Fibroblast of lung (primary cell): ENCODE results near the gene BCL2L11. TPM values are rescaled to one million over a fixed set of nuclear protein-coding genes. Genes with fewer than 3 reads are reported as not detected.

ENCODE experiments used
- DNase-seq, 2 donors: peaks; one replicate each; pipeline versions ENCODE4 v3.0.0 to v3.0.0-alpha.2; 2010; ENCODE audit warnings: low read depth in 2 of 2
- H2AFZ ChIP-seq: 2 replicates; pipeline ENCODE4 v1.5.1; 2012; ENCODE audit warnings: low read length, control low read depth, inconsistent platforms
- H3K27ac ChIP-seq: 2 replicates; pipeline ENCODE4 v1.5.1; 2011; ENCODE audit warnings: low read length, control low read depth; ENCODE audit not compliant: insufficient read depth
- H3K27me3 ChIP-seq: 2 replicates; pipeline ENCODE4 v1.5.1; 2011; ENCODE audit warnings: mild to moderate bottlenecking, low read length; ENCODE audit not compliant: control insufficient read depth, insufficient read depth
- H3K36me3 ChIP-seq: 2 replicates; pipeline ENCODE4 v1.5.1; 2011; ENCODE audit warnings: low read length; ENCODE audit not compliant: control insufficient read depth, insufficient read depth
- H3K4me1 ChIP-seq: 2 replicates; pipeline ENCODE4 v1.5.1; 2011; ENCODE audit warnings: low read length; ENCODE audit not compliant: control insufficient read depth, insufficient read depth; ENCODE audit errors: extremely low read depth
- H3K4me2 ChIP-seq: 2 replicates; pipeline ENCODE4 v1.5.1; 2011; ENCODE audit warnings: low read length, control low read depth; ENCODE audit not compliant: insufficient read depth; ENCODE audit errors: extremely low read depth
- H3K4me3 ChIP-seq, 4 experiments: fragments of 200-600 bp in 1 of 4; sonication (generic) in 1 of 4; replicated peaks in 1 of 4; 2 replicates each; pipeline ENCODE4 v1.5.1; 2011 to 2016; ENCODE audit warnings: low read length in 4 of 4, low read depth in 3 of 4, mild to moderate bottlenecking in 3 of 4, control low read depth in 2 of 4, inconsistent platforms in 1 of 4, mixed read lengths in 1 of 4; ENCODE audit not compliant: insufficient read depth in 1 of 4; ENCODE audit errors: control extremely low read depth in 1 of 4
- H3K79me2 ChIP-seq: 2 replicates; pipeline ENCODE4 v1.5.1; 2012; ENCODE audit warnings: mild to moderate bottlenecking, low read length, inconsistent platforms; ENCODE audit not compliant: control insufficient read depth, insufficient read depth
- H3K9ac ChIP-seq: 2 replicates; pipeline ENCODE4 v1.5.1; 2011; ENCODE audit warnings: mild to moderate bottlenecking, low read length, control low read depth; ENCODE audit not compliant: insufficient read depth
- H3K9me3 ChIP-seq: 2 replicates; pipeline ENCODE4 v1.5.1; 2012; ENCODE audit warnings: low read depth, low read length; ENCODE audit not compliant: control insufficient read depth, insufficient read depth
- H4K20me1 ChIP-seq: 2 replicates; pipeline ENCODE4 v1.5.1; 2011; ENCODE audit warnings: low read length; ENCODE audit not compliant: control insufficient read depth, insufficient read depth; ENCODE audit errors: extremely low read depth
- CTCF ChIP-seq, 2 donors: IDR thresholded peaks in 1 of 2; conservative IDR thresholded peaks in 1 of 2; 1 replicate in 1 of 2; 2 replicates in 1 of 2; pipeline ENCODE4 v1.5.1; 2011 to 2012; ENCODE audit warnings: low read length in 2 of 2, control low read depth in 1 of 2, inconsistent platforms in 1 of 2, low read depth in 1 of 2, mild to moderate bottlenecking in 1 of 2
- EZH2 ChIP-seq: IDR thresholded peaks from 2 replicates; pipeline ENCODE4 v1.5.1; 2012; ENCODE audit warnings: low read length, control low read depth, mild to moderate bottlenecking; ENCODE audit errors: missing control alignments
- polyA plus RNA-seq, 2 donors: library from polyadenylated mRNA; depleted of rRNA in 1 of 2; stranded (reverse) in 1 of 2; unstranded in 1 of 2; fragments of >200 nt; gene quantifications; 2 replicates each; pipeline ENCODE4 v1.2.1, GENCODE V29; 2011 to 2012; ENCODE audit warnings: missing spikeins in 1 of 2
- total RNA-seq: library from RNA; depleted of rRNA; stranded (reverse); fragments of >200 nt; gene quantifications from 2 replicates; pipeline ENCODE4 v1.2.1, GENCODE V29; 2014

The BCL2L11 gene
- total and polyA plus RNA-seq, 2 donors (not counting 1 experiment from before 2014, with no cell fraction given): 1.5 to 10.2 TPM

- Histone ChIP-seq H3K79me2 (no peaks in the 10 kb centered on the region), H3K9me3 (no peaks in the 10 kb centered on the region), H3K9ac (no peak overlapping the region), H3K4me2 (no peak overlapping the region), H3K27ac (no peak overlapping the region), H3K27me3 (no peaks in the 10 kb centered on the region), H3K36me3 (no peaks in the 10 kb centered on the region), H3K4me1 (peaks cover 16% of the 10 kb centered on the region), H4K20me1 (no peaks in the 10 kb centered on the region), H3K4me3 (no peak overlapping the region), H2AFZ (no peak overlapping the region)
- TF ChIP-seq EZH2 (no peak), CTCF (conservative IDR thresholded peaks at IDR 0.05 in 1 of 2, IDR thresholded peaks at IDR 0.05 in 1 of 2; ENCODE audit: low read depth in 1 of 2, low read length in 2 of 2) (no peak)
- DNase-seq: peak; percentile 77 to 94
These were observed 40.0 kb downstream of the BCL2L11 start for GRCh38 chr2:111160758-111161157.

GRCh38 chr2:111161971-111162370, 41.3 kb downstream of the BCL2L11 start:
- H3K79me2 ChIP-seq: no peaks in the 10 kb centered on the region
- TF ChIP-seq EZH2: no peak
- TF ChIP-seq CTCF (conservative IDR thresholded peaks at IDR 0.05 in 1 of 2, IDR thresholded peaks at IDR 0.05 in 1 of 2; ENCODE audit: low read depth in 1 of 2, low read length in 2 of 2): no peak
- H3K27me3 ChIP-seq: no peaks in the 10 kb centered on the region
- peaks cover 16% of the 10 kb centered on the region for H3K4me1 ChIP-seq
- DNase-seq: no peak
- H4K20me1 ChIP-seq: no peaks in the 10 kb centered on the region
- H3K4me3 ChIP-seq: no peak overlapping the region
- no peak overlapping the region for H3K9ac ChIP-seq
- H3K27ac ChIP-seq: no peak overlapping the region
- H3K36me3 ChIP-seq: no peaks in the 10 kb centered on the region
- no peak overlapping the region for H3K4me2 ChIP-seq
- no peaks in the 10 kb centered on the region for H3K9me3 ChIP-seq
- H2AFZ ChIP-seq: no peak overlapping the region

- no peaks in the 10 kb centered on the region for H3K9me3 ChIP-seq
- no peak overlapping the region for H3K27ac ChIP-seq
- H4K20me1 ChIP-seq: no peaks in the 10 kb centered on the region
- no peak overlapping the region for H2AFZ ChIP-seq
- H3K4me1 ChIP-seq: peaks cover 20% of the 10 kb centered on the region
- H3K4me2 ChIP-seq: no peak overlapping the region
- H3K27me3 ChIP-seq: no peaks in the 10 kb centered on the region
- DNase-seq: peak in 1 of 2 donors; percentile 53
- TF ChIP-seq EZH2 (no peak), CTCF (conservative IDR thresholded peaks at IDR 0.05 in 1 of 2, IDR thresholded peaks at IDR 0.05 in 1 of 2; ENCODE audit: low read depth in 1 of 2, low read length in 2 of 2) (no peak)
- H3K36me3 ChIP-seq: no peaks in the 10 kb centered on the region
- H3K79me2 ChIP-seq: no peaks in the 10 kb centered on the region
- H3K9ac ChIP-seq: no peak overlapping the region
- no peak overlapping the region for H3K4me3 ChIP-seq
These were observed 42.1 kb downstream of the BCL2L11 start for GRCh38 chr2:111162718-111163331.
